Suprapubic skin (tissue), 3 donors: ENCODE results near the gene DPEP2.
"Not testable (repeated sequence)": the region's sequence is repeated elsewhere in the genome, so short reads cannot be mapped to it uniquely, and the experiment has no call there.

ENCODE experiments used
- EP300 ChIP-seq: sonication (generic); formaldehyde crosslinking; IDR thresholded peaks from one replicate; pipeline ENCODE4 v1.6.1; 2017; ENCODE audit warnings: antibody characterized with exemption
- POLR2A ChIP-seq, 2 donors: fragments of 450-650 bp; IDR thresholded peaks; one replicate each; pipeline ENCODE4 v1.6.1; 2017; ENCODE audit warnings: antibody characterized with exemption in 2 of 2, mild to moderate bottlenecking in 2 of 2, moderate library complexity in 2 of 2
- TF ChIP-seq, protein P1 (sequence below), 2 donors: fragments of 200-600 bp in 1 of 2; fragments of 450-650 bp in 1 of 2; sonication (generic) in 1 of 2; IDR thresholded peaks; one replicate each; pipeline ENCODE4 v1.5.1; 2016 to 2019; ENCODE audit warnings: antibody characterized with exemption in 2 of 2, mild to moderate bottlenecking in 1 of 2, moderate library complexity in 1 of 2

DNA sequence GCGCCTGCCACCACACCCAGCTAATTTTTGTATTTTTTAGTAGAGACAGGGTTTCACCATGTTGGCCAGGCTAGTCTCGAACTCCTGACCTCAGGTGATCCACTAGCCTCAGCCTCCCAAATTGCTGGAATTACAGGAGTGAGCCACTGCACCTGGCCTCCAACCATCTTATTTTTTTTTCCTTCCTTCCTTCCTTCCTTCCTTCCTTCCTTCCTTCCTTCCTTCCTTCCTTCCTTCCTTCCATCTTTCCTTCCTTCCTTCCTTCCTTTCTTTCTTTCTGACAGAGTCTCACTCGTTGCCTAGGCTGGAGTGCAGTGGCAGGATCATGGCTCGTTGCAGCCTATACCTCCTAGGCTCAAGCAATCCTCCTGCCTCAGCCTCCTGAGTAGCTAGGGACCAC lies 10.6 kb upstream of the DPEP2 start:
- TF ChIP-seq, protein P1, sequence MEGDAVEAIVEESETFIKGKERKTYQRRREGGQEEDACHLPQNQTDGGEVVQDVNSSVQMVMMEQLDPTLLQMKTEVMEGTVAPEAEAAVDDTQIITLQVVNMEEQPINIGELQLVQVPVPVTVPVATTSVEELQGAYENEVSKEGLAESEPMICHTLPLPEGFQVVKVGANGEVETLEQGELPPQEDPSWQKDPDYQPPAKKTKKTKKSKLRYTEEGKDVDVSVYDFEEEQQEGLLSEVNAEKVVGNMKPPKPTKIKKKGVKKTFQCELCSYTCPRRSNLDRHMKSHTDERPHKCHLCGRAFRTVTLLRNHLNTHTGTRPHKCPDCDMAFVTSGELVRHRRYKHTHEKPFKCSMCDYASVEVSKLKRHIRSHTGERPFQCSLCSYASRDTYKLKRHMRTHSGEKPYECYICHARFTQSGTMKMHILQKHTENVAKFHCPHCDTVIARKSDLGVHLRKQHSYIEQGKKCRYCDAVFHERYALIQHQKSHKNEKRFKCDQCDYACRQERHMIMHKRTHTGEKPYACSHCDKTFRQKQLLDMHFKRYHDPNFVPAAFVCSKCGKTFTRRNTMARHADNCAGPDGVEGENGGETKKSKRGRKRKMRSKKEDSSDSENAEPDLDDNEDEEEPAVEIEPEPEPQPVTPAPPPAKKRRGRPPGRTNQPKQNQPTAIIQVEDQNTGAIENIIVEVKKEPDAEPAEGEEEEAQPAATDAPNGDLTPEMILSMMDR (IDR thresholded peaks at IDR 0.05) = not testable (repeated sequence)
- TF ChIP-seq EP300; POLR2A (IDR thresholded peaks at IDR 0.05): not testable (repeated sequence)
